ENCODE data around the gene CD55. TPM values are rescaled to one million over a fixed set of nuclear protein-coding genes. Genes with fewer than 3 reads are reported as not detected.

The CD55 gene
- total RNA-seq, 1 experiment from 2014 or later = 17.3 TPM

- H2BK12ac ChIP-seq (ENCODE audit: insufficient read length, low read depth, low read length) = no peak overlapping the region
- no peak overlapping the region for H2BK15ac ChIP-seq (ENCODE audit: low read depth, low read length)
- no peak overlapping the region for H2BK5ac ChIP-seq (ENCODE audit: insufficient read length, low read length)
- no peak overlapping the region for H3K14ac ChIP-seq (ENCODE audit: insufficient read depth, low read length)
- no peak overlapping the region for H3K18ac ChIP-seq (ENCODE audit: insufficient read length, low read depth, low read length)
- H3K9me3 ChIP-seq (ENCODE audit: control insufficient read depth, low read depth, low read length) = no peaks in the 10 kb centered on the region
- H3K79me2 ChIP-seq (ENCODE audit: insufficient read depth, low read length) = no peaks in the 10 kb centered on the region
- Mint-ChIP-seq H3K36me3 (ENCODE audit: insufficient read depth in 1 of 3, low read depth in 3 of 3) (peaks cover 0 to 5% (median 3%) of the 10 kb centered on the region in 3 experiments; a peak in 4 of 7 replicates), H3K4me3 (no peak overlapping the region), H3K27ac (no peak overlapping the region), H3K4me1 (peaks cover 16 to 23% of the 10 kb centered on the region in 2 experiments), H3K9me3 (no peaks in the 10 kb centered on the region), H3K27me3 (ENCODE audit: low read depth) (no peaks in the 10 kb centered on the region)
- H3K23me2 ChIP-seq (ENCODE audit: insufficient read length, low read depth, low read length, poor library complexity, severe bottlenecking) = no peaks in the 10 kb centered on the region
- H2BK20ac ChIP-seq (ENCODE audit: low read depth, low read length, poor library complexity, severe bottlenecking) = no peak overlapping the region
- H4K5ac ChIP-seq (ENCODE audit: insufficient read length, low read depth, low read length) = no peak overlapping the region
- H3K4me1 ChIP-seq (ENCODE audit: insufficient read depth, low read length) = no peaks in the 10 kb centered on the region
- no peak overlapping the region for H2BK120ac ChIP-seq (ENCODE audit: low read depth, low read length, poor library complexity, severe bottlenecking)
- no peak overlapping the region for H2AFZ ChIP-seq (ENCODE audit: low read length)
- H3K23ac ChIP-seq (ENCODE audit: insufficient read length, low read depth, low read length) = no peak overlapping the region
- no peak overlapping the region for H2AK5ac ChIP-seq (ENCODE audit: insufficient read length, low read length)
- no peak overlapping the region for H3K27ac ChIP-seq (ENCODE audit: insufficient read length, low read depth, low read length)
- no peaks in the 10 kb centered on the region for H4K20me1 ChIP-seq (ENCODE audit: control insufficient read depth, insufficient read depth, insufficient read length)
- no peaks in the 10 kb centered on the region for H3K27me3 ChIP-seq (ENCODE audit: insufficient read depth, low read length)
- DNase-seq = no peak
- no peak overlapping the region for H3T11ph ChIP-seq (ENCODE audit: low read length)
- no peak overlapping the region for H3K4ac ChIP-seq (ENCODE audit: low read depth, low read length)
- no peak overlapping the region for H4K91ac ChIP-seq (ENCODE audit: insufficient read length, low read depth, low read length)
- H3K4me2 ChIP-seq (ENCODE audit: insufficient read depth, insufficient read length, low read length) = no peak overlapping the region
- TF ChIP-seq, protein P1, sequence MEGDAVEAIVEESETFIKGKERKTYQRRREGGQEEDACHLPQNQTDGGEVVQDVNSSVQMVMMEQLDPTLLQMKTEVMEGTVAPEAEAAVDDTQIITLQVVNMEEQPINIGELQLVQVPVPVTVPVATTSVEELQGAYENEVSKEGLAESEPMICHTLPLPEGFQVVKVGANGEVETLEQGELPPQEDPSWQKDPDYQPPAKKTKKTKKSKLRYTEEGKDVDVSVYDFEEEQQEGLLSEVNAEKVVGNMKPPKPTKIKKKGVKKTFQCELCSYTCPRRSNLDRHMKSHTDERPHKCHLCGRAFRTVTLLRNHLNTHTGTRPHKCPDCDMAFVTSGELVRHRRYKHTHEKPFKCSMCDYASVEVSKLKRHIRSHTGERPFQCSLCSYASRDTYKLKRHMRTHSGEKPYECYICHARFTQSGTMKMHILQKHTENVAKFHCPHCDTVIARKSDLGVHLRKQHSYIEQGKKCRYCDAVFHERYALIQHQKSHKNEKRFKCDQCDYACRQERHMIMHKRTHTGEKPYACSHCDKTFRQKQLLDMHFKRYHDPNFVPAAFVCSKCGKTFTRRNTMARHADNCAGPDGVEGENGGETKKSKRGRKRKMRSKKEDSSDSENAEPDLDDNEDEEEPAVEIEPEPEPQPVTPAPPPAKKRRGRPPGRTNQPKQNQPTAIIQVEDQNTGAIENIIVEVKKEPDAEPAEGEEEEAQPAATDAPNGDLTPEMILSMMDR (conservative IDR thresholded peaks at IDR 0.05) = no peak
- H3K56ac ChIP-seq (ENCODE audit: insufficient read length, low read depth, low read length) = no peak overlapping the region
- H3K79me1 ChIP-seq (ENCODE audit: insufficient read depth, low read depth, low read length, poor library complexity, severe bottlenecking) = no peaks in the 10 kb centered on the region
- no peak overlapping the region for H3K9ac ChIP-seq (ENCODE audit: extremely low read depth, insufficient read length, low read length)
- no peak overlapping the region for H4K8ac ChIP-seq (replicated peaks; ENCODE audit: insufficient read length, low read depth, low read length)
- no CpG with 5 or more reads among the region's 3 CpGs for WGBS (ENCODE audit: extremely low coverage, insufficient read length, low lambda C conversion rate)
These were observed 34.2 kb downstream of the CD55 start for GRCh38 chr1:207355513-207356295.
